Fibroblast of lung (primary cell): Measurements from ENCODE around the gene PRCP.
"Not testable (repeated sequence)": the region's sequence is repeated elsewhere in the genome, so short reads cannot be mapped to it uniquely, and the experiment has no call there.

Experiments
- EZH2 ChIP-seq: IDR thresholded peaks from 2 replicates; pipeline ENCODE4 v1.5.1; 2012; ENCODE audit warnings: low read length, control low read depth, mild to moderate bottlenecking; ENCODE audit errors: missing control alignments
- TF ChIP-seq, protein P1 (sequence below), 2 donors: IDR thresholded peaks in 1 of 2; conservative IDR thresholded peaks in 1 of 2; 1 replicate in 1 of 2; 2 replicates in 1 of 2; pipeline ENCODE4 v1.5.1; 2011 to 2012; ENCODE audit warnings: low read length in 2 of 2, control low read depth in 1 of 2, inconsistent platforms in 1 of 2, low read depth in 1 of 2, mild to moderate bottlenecking in 1 of 2

DNA sequence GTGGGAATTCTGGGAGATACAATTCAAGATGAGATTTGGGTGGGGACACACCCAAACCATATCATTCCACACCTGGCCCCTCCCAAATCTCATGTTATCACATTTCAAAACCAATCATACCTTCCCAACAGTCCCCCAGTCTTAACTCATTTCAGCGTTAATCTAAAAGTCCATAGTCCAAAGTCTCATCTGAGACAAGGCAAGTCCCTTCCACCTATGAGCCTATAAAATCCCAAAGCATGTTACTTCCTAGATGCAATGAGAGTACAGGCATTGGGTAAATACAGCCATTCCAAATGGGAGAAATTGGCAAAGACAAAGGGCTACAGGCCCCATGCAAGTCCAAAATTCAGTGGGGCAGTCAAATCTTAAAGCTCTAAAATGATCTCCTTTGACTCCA, 43.2 kb upstream of the PRCP start:
- not testable (repeated sequence) for TF ChIP-seq EZH2
- TF ChIP-seq, protein P1, sequence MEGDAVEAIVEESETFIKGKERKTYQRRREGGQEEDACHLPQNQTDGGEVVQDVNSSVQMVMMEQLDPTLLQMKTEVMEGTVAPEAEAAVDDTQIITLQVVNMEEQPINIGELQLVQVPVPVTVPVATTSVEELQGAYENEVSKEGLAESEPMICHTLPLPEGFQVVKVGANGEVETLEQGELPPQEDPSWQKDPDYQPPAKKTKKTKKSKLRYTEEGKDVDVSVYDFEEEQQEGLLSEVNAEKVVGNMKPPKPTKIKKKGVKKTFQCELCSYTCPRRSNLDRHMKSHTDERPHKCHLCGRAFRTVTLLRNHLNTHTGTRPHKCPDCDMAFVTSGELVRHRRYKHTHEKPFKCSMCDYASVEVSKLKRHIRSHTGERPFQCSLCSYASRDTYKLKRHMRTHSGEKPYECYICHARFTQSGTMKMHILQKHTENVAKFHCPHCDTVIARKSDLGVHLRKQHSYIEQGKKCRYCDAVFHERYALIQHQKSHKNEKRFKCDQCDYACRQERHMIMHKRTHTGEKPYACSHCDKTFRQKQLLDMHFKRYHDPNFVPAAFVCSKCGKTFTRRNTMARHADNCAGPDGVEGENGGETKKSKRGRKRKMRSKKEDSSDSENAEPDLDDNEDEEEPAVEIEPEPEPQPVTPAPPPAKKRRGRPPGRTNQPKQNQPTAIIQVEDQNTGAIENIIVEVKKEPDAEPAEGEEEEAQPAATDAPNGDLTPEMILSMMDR (conservative IDR thresholded peaks at IDR 0.05 in 1 of 2, IDR thresholded peaks at IDR 0.05 in 1 of 2; ENCODE audit: low read depth in 1 of 2, low read length in 2 of 2) = not testable (repeated sequence)
